NCI-H1417 treated with DMSO at 0.1 percent for 48 hours (cell line): ENCODE results near the gene S100A7A.

ENCODE experiments used
- DNase-seq: peaks from one replicate; lab custom pipeline; 2025; lab: John Stamatoyannopoulos, UW

Gene S100A7A

DNA sequence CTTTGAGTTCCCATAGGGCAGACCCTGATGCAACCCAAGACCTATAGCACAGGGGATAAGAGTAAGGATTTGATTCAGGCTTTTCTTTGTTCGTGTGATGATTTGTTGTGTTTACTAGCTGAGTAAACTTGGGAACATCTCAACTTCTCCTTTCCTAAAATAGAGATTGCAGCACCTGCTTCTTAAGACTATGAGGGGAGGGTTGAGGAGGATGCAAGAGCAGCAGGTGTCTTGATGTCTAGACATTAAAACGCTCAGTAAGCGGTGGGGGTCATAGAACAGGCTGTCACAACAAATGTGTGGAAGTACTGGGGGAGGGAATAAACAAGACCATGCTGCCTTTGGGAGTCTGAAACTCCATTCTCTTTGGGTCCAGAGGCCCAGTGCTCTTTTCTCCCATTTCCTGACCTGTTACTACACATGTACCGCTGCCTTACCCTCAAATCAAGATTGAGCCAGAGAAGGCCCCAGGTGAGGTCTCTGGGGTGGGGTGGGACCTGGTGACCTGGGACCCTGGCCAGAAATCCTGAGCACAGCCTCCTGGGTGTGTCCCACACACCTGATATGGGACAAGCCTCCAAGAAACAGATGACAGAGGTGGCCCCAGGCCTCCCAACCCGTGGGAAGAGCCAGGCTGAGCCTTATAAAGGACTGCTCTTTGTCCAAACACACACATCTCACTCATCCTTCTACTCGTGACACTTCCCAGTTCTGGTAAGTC is at the start of gene S100A7A:
TSS of gene S100A7A (plus strand) at position 671 of the 721 bp plus-strand sequence. CDS start 1,563 bp downstream, outside the sequence.
- DNase-seq, result no peak

DNA sequence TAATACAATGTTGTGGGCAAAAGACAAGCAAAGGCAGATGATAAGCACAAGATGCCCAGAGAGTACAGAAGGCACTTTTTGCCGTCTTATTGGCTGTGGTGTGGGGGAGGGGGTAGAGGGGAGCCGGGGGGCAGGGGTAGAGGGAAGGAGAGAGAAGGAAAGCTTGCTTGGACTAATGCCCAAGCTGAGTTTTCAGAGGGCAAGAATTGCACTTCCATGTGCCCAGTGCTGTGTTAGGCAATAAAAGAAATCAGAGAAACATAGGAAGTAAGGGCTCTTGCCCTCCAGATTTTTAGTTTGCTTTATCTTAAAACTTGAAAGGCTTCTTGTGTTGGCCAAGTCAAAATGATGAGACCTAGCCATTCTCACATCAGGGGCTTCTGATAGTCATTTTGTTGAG is 49.2 kb upstream of the S100A7A start:
- no peak for DNase-seq

DNA sequence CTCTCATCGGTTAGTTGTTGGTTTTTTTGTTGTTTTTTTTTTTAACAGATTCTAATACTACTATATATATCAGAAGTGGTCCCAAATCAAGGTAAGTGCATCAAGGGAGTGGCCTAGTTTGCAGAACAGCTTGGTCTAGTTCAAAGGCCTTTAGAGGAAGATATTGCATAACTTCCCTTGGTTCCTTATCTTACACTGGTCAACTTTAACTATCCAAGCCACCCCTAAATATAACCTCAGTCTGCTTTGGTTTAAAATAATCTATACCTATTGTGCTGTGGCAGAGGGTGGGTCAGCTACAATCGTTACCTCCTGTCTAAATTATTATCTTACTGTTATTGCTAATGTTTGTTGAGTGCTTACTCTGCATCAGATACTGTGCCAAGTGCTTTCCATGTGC is 47.8 kb upstream of the S100A7A start:
- no peak for DNase-seq

DNA sequence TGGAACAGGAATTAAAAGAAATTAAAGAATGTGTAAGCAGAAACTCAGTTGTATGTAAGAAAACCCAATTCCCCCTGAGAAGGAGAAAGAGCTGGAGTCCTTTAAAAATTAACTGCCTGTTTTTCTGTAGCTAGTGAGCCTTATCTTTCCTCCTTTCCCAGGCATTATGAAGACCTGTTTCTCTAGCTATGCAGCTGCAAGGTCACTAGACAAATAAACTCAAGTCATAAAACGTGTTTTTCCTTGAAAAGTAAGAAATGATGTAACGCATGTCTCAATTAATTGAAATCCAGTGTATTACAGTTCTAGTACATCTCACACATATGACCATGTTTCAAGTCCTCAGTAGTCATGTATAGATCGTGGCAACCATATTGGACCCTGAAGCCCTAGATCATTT is 46.2 kb upstream of the S100A7A start:
- no peak for DNase-seq

DNA sequence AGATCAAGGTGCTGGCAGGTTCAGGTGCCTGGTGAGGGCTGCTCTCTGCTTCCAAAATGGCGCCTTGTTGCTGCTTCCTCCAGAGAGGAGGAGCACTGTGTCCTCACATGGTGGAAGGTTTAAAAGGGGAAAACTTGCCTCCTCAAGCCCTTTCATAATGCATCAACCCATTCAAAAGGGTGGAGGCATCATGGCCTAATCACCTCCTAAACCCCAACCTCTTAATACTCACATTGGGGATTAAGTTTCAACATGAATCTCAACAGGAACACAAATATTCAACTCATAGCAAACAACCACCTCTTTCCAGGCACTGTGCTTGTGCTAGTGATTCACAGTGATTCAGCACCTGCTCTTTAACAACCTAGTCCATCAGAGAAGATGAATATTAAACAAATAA is 45.1 kb upstream of the S100A7A start:
- DNase-seq, result no peak

DNA sequence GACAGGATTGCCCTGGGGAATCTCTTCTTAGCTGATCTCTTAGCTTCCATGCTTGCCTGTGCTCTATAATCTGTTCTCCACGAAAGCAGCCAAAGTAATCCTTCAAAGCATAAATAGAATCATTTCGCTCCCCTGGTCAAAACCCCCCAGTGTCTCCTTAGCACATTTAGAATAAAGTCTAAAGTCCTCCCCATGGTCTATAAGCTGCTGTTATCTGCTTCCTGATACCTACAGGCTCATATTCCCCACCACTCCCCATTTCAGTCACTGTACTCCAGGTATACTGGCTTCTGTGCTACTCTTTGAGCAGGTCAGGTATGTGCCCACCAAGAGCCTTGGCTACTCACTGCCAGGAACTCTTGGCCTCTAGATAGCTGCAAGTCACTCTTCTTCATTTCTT is 43.7 kb upstream of the S100A7A start:
- DNase-seq, result no peak

DNA sequence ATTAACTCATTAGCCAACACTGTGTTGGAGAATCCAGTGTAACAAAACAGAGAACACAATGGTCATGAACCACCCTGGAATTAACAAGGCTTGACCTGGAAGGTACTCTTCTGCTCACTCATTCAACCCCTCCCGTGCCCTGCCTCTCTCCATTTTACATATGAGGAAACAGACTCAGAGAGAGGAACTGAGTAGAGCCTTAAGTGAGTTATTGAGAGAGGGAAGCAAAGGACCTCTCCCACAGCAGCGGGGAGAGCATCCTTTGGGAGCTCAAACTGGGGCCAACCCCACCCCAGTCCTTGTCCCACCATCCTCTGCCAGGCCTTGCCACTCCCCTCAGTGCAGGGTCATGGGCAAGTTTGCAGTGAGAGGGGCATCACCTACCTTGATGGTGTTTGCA is 42.2 kb upstream of the S100A7A start:
- DNase-seq, result no peak

DNA sequence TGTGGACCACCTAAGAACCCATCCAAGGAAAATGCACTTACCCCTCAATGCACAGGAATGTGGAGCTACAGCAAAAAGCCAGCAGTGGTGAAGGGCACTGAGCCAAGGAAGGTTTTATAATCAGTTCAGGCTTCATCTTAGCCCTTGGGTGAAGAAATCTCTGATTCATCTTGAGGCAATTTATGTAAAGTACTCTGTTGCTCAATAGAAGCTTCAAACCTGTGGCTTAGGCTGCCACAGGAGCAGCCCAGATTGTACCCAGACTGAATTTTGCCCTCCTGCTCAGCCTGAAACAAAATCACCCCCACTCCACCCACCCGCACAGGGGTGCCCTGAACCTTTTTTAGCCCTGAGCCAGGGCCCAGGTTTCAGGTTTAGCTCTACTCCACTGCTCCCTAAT is 40.8 kb upstream of the S100A7A start, which contains the start of gene S100A12:
TSS of gene S100A12 (minus strand) at position 111 of the 400 bp plus-strand sequence. CDS start 1,029 bp downstream, outside the sequence.
- no peak for DNase-seq

DNA sequence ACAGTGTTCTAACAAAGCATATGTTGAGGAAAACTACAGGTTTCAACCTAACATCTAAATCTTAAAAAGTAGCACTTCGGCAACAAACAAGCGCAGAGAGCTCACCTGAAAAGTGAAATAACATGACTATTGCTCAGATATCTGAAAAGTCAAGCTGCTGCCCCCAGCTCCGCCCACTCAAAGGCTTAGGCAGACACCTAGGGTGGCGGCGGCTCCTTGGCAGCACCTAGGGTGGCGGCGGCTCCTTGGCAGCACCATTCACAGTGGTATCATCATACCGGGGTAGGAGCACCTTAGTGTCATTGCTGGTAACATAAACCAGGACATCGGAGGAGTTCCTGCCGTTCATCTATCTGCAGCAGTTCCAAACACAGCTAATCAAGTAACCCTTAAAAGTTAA is 36.7 kb upstream of the S100A7A start:
- DNase-seq, result no peak

DNA sequence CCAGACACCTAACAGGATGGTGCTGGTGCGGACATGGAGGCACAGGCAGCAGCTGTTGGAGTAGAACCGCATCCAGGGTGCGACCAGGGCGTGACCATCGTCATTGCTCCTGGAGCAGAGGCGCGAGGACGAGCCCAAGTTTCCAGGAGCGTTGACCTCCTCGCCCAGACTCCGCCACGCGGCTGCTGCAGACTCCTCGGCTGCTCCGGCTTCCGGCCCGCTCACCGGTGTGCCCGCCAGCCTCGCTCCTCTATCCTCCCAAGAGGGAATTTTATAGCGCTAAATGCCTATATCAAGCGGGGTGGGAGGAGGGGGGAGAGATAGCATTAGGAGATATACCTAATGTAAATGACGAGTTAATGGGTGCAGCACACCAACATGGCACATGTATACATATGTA is 35.6 kb upstream of the S100A7A start:
- no peak for DNase-seq

DNA sequence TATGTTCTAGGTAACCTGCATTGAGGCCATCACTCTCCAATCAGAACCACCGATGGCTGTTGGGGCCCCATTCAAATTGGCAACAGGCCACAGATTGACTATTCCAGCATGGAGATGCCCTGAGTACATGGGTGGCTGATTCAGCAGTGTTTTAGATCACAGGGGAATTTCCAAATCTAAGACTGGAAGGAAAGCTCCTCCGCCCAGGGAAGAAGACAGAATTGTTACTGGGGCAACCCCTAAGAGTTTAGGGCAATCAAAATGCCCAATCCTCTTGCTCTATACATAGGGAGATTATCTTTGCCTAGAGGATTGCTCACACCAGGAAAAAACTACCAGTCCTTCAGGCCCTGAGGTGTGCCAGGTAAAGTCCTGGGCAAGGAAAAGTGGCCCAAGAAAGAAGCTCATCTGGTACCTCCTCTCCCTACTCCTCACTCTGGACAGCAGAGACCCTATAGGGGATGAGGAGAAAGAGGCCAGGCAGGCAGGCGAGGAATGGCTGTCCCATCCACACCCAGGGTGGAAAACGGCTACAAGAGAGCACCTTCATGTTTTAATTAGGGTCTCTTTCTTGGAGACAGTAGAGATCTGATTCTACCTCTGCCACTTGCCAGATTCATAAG is 31.3 kb upstream of the S100A7A start:
- no peak for DNase-seq

DNA sequence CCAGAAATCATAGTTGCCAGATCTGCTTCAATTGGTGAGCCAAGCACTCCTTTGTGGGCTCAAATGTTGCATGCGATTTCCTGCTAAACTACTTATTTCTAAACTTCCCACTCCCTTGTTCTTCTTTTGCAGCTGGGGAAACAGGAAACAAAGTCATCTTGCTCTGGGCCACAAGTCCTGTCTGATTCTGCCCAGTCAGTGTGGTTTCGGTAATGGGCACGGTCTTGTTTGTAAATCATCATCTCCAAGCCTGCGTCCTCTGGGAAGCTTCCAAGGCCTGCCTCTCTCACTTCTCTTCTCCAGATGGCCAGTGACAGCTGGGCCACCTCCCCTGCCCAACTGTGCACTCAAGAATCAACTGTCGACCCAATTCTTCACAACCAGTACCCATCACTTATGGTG is 29.8 kb upstream of the S100A7A start:
- DNase-seq, result no peak

DNA sequence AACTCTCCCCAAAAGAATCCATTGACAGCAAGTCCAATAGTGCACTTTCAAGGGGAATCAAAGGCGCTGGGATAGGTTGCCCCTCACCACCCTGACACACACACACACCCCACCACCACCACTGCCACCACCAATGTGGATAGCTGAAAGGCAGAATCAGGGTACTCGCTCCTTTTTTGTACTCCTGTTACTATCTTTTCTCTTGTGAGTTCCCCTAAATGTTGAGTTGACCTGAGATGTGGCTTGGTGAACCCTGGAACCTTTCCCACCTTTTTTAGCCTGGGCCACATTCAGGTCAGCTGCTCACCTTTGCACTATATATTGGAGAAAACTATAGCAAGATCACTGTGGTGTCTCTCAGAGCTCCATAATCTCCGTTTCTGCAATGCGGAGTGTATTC is 29.3 kb upstream of the S100A7A start:
- no peak for DNase-seq

DNA sequence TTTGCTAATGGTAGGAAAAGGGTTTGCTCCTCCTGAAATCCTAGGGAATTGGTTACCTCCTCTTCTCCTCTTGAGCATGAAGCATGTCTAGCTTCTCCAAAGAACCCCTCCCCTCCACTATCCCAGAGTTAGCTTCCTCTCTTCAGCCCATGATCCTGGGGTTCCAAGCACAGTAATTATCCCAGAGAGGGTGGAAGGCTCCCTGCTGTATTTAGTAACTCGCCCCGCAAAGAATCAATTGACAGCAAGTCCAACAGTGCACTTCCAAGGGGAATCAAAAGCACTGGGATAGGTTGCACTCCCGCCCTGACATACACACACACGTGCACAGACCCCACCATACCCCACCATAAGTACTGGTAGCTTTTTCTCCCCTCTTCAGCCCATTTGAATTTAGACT is 28.5 kb upstream of the S100A7A start:
- no peak for DNase-seq

DNA sequence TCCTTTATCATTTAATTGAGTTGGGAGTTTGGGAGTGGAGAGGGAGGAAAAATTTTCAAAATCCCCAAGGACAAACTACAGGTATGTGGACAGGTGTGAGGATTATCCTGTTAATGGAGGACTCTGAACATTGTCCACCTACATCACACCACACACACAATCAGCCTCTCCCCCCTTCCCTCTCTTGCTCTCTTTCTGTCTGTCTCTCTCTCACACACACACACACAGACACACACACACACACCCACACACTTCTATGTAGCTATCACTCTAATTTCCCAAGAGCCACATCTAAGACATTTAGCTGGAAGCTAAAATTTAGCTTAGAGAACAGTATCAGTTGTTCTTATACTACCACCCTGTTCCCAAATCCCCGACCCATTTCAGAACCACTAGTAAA is 26.9 kb upstream of the S100A7A start:
- DNase-seq, result no peak

DNA sequence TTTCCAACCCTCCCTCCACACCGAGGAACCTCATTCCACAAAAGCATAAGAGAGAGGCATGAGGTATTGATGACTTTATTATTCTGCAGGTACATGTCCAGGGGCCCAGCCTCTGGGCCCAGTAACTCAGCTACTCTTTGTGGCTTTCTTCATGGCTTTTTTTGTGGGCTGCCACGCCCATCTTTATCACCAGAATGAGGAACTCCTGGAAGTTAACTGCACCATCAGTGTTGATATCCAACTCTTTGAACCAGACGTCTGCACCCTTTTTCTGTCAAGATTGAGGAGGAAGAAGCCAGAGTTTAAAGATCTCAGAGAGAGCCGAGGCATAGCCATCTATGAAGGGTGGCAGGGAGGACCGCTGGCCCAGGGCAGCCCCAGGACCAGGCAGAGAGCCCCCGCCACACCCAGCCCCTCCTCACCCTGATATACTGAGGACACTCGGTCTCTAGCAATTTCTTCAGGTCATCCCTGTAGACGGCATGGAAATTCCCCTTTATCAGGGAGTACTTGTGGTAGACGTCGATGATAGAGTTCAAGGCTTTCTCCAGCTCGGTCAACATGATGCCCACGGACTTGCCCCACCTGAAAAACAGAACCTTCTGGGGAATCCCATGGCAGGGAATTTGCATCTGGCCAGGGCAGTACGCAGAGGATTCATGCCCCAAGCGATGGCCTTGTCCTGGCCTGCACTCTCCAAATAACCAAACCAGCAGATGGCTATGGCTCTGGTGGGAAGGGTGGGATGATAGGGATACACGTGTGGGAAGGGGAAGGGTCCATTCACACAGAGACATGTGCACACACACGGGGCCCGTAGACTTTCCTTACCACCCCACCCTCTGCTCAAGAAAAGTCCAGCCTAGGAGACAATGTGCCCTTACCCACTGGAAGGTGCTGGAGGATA is 26.1 kb upstream of the S100A7A start:
- DNase-seq, result no peak

DNA sequence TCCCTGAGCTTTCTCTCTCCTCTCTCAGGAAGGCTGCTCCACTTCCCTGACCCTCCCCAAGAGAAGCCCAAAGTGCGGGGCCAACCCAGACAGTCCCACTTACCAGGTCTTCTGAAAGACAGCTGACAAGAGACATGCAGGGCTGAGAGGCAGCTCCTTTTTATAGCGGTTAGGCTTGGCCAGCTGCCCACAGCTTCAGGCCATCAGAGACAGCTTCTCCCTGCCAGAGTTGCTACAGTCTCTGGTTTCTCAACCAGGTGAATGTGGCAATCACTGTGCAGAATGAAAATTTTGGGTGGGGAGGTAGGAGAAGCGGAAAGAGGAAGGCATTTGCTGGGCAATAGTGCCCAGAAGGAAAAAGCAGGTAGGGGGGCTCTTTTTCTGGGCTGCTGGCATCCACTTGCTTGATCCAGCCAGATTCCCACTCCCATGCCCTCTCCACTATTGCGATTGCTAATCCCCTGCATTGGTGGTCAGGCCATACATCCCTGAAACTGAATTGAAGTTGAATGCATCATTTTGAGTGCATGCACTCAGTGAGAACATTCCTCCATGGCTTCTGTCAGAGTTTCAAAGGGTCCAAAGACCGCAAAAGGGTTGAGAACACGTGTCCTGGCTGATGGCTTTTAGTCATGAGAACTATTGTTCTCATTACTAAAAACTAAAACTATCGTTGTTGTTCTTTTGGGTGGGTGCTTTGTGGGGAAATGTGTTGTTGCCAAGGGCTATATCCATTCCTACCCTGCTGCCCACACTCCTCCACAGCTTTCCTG is 25.2 kb upstream of the S100A7A start, which contains the start of gene S100A8:
TSS of gene S100A8 (minus strand) at position 136 of the 773 bp plus-strand sequence. CDS start 538 bp downstream, outside the sequence.
- DNase-seq, result no peak

DNA sequence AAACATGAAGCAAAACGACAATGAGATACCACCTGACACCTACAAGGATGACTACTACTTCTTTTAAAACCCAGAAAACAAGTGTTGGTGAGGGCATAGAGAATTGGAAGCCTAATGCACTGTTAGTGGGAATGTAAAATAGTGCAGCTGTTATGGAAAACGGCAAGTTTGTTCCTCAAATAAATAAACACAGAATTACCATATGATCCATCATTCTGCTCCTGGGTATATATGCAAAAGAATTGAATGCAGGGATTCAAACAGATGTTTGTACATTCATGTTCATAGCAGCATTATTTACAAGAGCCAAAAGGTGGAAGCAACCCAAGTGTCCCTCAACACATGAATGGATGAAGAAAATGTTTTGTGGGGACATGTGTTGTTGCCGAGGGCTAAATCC is 24.1 kb upstream of the S100A7A start:
- no peak for DNase-seq

DNA sequence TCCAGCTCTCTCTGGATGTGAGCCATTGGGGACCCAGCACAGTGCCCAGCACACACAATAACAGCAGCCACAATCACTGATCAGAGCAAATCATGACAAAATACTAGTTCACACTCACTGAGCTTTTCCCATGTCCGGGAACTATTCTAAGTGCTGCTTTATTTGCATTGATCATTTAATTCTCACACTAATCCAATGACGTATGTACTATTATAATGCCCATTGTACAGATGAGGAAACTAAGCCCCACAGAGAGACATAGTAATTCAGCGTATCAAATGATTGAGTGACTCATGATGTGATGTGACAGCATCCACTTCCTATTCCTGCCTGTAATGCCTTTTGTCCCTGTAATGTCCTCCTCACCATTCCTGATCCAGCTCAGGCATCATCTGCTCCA is 23.5 kb upstream of the S100A7A start:
- DNase-seq, result no peak

DNA sequence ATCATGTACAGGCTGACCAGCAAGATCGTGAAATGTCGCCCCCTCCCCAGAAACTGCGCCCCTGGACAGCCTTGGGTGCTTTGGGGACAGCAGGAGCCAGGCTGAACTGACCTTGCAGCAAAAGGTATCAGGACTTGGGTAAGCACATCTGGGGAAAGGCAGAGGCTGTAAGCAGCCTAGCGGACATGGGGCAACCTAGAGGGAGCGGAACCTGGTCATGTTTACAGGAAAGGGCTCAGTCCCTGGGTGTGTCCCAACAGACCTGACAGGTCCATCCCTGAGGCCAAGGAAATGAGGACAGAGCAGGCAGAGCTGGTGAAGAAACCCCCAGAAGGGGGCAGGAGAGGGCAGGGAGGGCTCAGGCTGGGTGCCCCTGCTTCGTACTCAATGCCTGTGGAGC is 22.4 kb upstream of the S100A7A start:
- DNase-seq, result no peak

DNA sequence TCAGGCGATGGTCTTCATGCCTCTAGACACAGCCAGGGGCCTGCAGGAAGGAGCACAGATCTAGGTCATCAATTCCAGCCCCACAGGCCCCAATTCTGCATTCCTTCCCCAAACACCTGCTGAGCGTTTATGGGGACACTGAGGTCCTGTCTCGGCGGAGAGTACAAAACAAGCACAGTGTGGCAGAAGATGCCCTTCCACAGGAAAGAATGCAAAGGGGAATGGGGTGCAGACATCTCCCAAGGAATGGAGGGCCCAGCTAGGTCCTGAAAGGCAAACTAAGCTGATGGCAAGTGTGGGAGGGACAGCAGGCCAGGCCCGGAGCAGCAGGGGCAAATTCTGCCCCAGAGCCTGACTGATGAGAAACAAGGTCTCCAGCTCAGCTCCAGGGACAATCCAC is 21.9 kb upstream of the S100A7A start:
- no peak for DNase-seq

DNA sequence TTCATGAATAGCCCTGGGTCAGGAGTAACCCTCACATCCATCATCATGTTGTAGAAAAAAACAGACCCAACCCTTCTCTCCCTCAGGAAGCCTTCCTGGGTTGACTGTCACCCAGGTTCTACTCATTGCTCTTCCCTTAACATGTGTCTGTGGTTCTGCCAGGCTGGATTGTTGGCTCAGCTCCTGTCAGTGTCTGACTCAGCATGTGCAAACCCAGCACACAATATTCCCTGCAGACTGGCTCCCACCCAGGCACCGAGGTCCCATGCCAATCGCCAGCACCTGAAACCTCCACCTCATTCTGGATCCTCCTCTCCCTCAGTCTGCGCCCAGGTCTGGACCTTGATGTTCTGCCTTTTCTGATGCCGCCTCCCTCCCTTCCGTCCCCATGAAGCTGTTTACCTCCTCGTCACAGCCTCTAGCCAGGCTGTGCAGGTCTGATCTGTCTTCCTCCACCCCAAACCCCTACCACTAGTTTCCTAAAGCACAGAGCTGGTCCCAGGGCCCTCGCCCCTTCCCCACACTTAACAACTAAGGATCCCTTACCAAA is 21.1 kb upstream of the S100A7A start:
- no peak for DNase-seq
